ENCODE data around the gene PLEK2.

DNA sequence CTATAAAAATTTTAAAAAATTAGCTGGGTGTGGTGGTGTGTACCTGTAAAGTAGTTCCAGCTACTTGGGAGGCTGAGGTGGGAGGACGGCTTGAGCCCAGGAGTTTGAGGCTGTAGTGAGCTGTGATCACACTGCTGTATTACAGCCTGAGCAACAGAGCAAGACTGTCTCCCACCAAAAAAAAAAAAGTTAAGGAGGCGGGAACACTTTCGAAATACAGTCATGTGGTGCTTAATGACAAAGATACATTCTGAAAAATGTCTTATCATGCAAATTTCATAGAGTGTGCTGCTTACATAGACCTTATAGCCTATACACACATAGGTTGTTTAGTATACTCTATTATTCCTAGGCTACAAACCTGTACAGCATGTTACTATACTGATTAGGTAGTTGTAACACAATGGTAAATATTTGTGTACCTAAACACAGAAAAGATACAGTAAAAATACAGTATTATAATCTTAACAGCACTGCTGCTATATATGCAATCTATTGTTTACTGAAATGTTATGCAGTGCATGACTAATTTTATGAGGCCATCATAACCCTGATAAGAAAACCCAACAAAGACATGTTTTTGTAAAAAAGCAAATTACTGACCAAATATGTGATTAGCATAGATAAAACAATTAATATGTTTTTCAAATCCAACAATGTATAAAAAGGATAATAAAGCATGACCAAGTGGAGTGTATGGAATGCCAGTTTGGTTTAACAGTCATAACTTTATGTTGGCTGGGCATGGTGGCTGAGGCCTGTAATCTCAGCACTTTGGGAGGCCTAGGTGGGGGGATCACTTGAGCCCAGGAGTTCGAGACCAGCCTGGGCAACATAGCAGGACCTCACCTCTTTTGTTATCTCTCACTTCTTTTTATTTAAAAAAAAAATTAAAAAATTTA, 40.5 kb downstream of the PLEK2 start:
- TF ChIP-seq, protein P1, sequence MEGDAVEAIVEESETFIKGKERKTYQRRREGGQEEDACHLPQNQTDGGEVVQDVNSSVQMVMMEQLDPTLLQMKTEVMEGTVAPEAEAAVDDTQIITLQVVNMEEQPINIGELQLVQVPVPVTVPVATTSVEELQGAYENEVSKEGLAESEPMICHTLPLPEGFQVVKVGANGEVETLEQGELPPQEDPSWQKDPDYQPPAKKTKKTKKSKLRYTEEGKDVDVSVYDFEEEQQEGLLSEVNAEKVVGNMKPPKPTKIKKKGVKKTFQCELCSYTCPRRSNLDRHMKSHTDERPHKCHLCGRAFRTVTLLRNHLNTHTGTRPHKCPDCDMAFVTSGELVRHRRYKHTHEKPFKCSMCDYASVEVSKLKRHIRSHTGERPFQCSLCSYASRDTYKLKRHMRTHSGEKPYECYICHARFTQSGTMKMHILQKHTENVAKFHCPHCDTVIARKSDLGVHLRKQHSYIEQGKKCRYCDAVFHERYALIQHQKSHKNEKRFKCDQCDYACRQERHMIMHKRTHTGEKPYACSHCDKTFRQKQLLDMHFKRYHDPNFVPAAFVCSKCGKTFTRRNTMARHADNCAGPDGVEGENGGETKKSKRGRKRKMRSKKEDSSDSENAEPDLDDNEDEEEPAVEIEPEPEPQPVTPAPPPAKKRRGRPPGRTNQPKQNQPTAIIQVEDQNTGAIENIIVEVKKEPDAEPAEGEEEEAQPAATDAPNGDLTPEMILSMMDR (conservative IDR thresholded peaks at IDR 0.05 in 1 of 2, IDR thresholded peaks at IDR 0.05 in 1 of 2; ENCODE audit: low read depth in 1 of 2, low read length in 2 of 2), result no peak
- no peak for TF ChIP-seq EZH2 (IDR thresholded peaks at IDR 0.05; ENCODE audit: low read length, missing control alignments)

Data from fibroblast of lung (primary cell).